ENCODE measurements around the gene PPIE.
"Not testable (repeated sequence)": the region's sequence is repeated elsewhere in the genome, so short reads cannot be mapped to it uniquely, and the experiment has no call there.

Gene PPIE

GRCh38 chr1:39762550-39763540, 24.2 kb downstream of the PPIE start:
- Histone ChIP-seq H3K9me2 (replicated peaks; ENCODE audit: insufficient read depth, low read length) (no peaks in the 10 kb centered on the region), H3K79me2 (ENCODE audit: low read length) (no peaks in the 10 kb centered on the region), H3K27ac (ENCODE audit: low read length) (no peak overlapping the region), H3K4me3 (ENCODE audit: low read length) (no peak overlapping the region), H3K27me3 (replicated peaks; ENCODE audit: insufficient read depth, low read length) (no peaks in the 10 kb centered on the region), H4K20me1 (ENCODE audit: insufficient read depth, low read length) (no peaks in the 10 kb centered on the region), H3K4me1 (ENCODE audit: low read length) (no peaks in the 10 kb centered on the region), H3K36me3 (replicated peaks; ENCODE audit: insufficient read depth, low read length) (peaks cover 3% of the 10 kb centered on the region; the same call in 1 of the 2 replicates), H3F3A (ENCODE audit: insufficient read depth, low read length) (no peaks in the 10 kb centered on the region), H3K9me3 (replicated peaks; ENCODE audit: insufficient read depth, low read length) (no peaks in the 10 kb centered on the region), H3K9ac (ENCODE audit: low read length) (no peak overlapping the region), H3K4me2 (ENCODE audit: low read depth, low read length) (no peak overlapping the region), H2AFZ (ENCODE audit: low read length) (no peak overlapping the region)
- TF ChIP-seq EZH2phosphoT487 (IDR thresholded peaks at IDR 0.05; ENCODE audit: low read length) (no peak), CTCF (IDR thresholded peaks at IDR 0.05; ENCODE audit: low read length) (no peak), EZH2 (optimal IDR thresholded peaks at IDR 0.05; ENCODE audit: low read depth, low read length) (no peak)
- DNase-seq = no peak

- not testable (repeated sequence) for H3K4me3 ChIP-seq (ENCODE audit: low read length); H3K27me3 ChIP-seq (replicated peaks; ENCODE audit: insufficient read depth, low read length); H3K9ac ChIP-seq (ENCODE audit: low read length); H4K20me1 ChIP-seq (ENCODE audit: insufficient read depth, low read length); H2AFZ ChIP-seq (ENCODE audit: low read length); H3K27ac ChIP-seq (ENCODE audit: low read length); H3K9me3 ChIP-seq (replicated peaks; ENCODE audit: insufficient read depth, low read length); H3K79me2 ChIP-seq (ENCODE audit: low read length); H3K36me3 ChIP-seq (replicated peaks; ENCODE audit: insufficient read depth, low read length); H3K9me2 ChIP-seq (replicated peaks; ENCODE audit: insufficient read depth, low read length); H3K4me2 ChIP-seq (ENCODE audit: low read depth, low read length); H3K4me1 ChIP-seq (ENCODE audit: low read length); H3F3A ChIP-seq (ENCODE audit: insufficient read depth, low read length)
- DNase-seq = peak; percentile 21
These were observed 25.1 kb downstream of the PPIE start for GRCh38 chr1:39763619-39764374.

GRCh38 chr1:39764512-39764911, 25.8 kb downstream of the PPIE start:
- H3K9me2 ChIP-seq (replicated peaks; ENCODE audit: insufficient read depth, low read length); H3K9me3 ChIP-seq (replicated peaks; ENCODE audit: insufficient read depth, low read length): not testable (repeated sequence)

GRCh38 chr1:39766466-39766865, 27.8 kb downstream of the PPIE start:
- not testable (repeated sequence) for H3K9me3 ChIP-seq (replicated peaks; ENCODE audit: insufficient read depth, low read length); H4K20me1 ChIP-seq (ENCODE audit: insufficient read depth, low read length); H3K27ac ChIP-seq (ENCODE audit: low read length); H3K79me2 ChIP-seq (ENCODE audit: low read length); H3K4me2 ChIP-seq (ENCODE audit: low read depth, low read length); H3K9me2 ChIP-seq (replicated peaks; ENCODE audit: insufficient read depth, low read length); H3K4me3 ChIP-seq (ENCODE audit: low read length); H3K36me3 ChIP-seq (replicated peaks; ENCODE audit: insufficient read depth, low read length); H3K9ac ChIP-seq (ENCODE audit: low read length); H3K4me1 ChIP-seq (ENCODE audit: low read length); H2AFZ ChIP-seq (ENCODE audit: low read length); H3F3A ChIP-seq (ENCODE audit: insufficient read depth, low read length); H3K27me3 ChIP-seq (replicated peaks; ENCODE audit: insufficient read depth, low read length); DNase-seq

More at GRCh38 chr1:39764512-39764911, 25.8 kb downstream of the PPIE start:
- not testable (repeated sequence) for H3K4me2 ChIP-seq (ENCODE audit: low read depth, low read length); H3K9ac ChIP-seq (ENCODE audit: low read length); H3F3A ChIP-seq (ENCODE audit: insufficient read depth, low read length); H3K4me3 ChIP-seq (ENCODE audit: low read length); H3K79me2 ChIP-seq (ENCODE audit: low read length); H4K20me1 ChIP-seq (ENCODE audit: insufficient read depth, low read length); H2AFZ ChIP-seq (ENCODE audit: low read length); H3K4me1 ChIP-seq (ENCODE audit: low read length); DNase-seq; H3K36me3 ChIP-seq (replicated peaks; ENCODE audit: insufficient read depth, low read length); H3K27ac ChIP-seq (ENCODE audit: low read length); H3K27me3 ChIP-seq (replicated peaks; ENCODE audit: insufficient read depth, low read length)

- not testable (repeated sequence) for H3K4me2 ChIP-seq (ENCODE audit: low read depth, low read length); DNase-seq; H2AFZ ChIP-seq (ENCODE audit: low read length); H3K9ac ChIP-seq (ENCODE audit: low read length); H3F3A ChIP-seq (ENCODE audit: insufficient read depth, low read length); H3K4me1 ChIP-seq (ENCODE audit: low read length); H3K9me2 ChIP-seq (replicated peaks; ENCODE audit: insufficient read depth, low read length); H3K27me3 ChIP-seq (replicated peaks; ENCODE audit: insufficient read depth, low read length); H3K4me3 ChIP-seq (ENCODE audit: low read length); H4K20me1 ChIP-seq (ENCODE audit: insufficient read depth, low read length); H3K27ac ChIP-seq (ENCODE audit: low read length); H3K9me3 ChIP-seq (replicated peaks; ENCODE audit: insufficient read depth, low read length); H3K79me2 ChIP-seq (ENCODE audit: low read length); H3K36me3 ChIP-seq (replicated peaks; ENCODE audit: insufficient read depth, low read length)
These were observed 30.8 kb downstream of the PPIE start for GRCh38 chr1:39769502-39769901.

GRCh38 chr1:39770100-39771021, 31.7 kb downstream of the PPIE start:
- not testable (repeated sequence) for H3K4me1 ChIP-seq (ENCODE audit: low read length); H3K9ac ChIP-seq (ENCODE audit: low read length); H3K4me3 ChIP-seq (ENCODE audit: low read length); H3K9me3 ChIP-seq (replicated peaks; ENCODE audit: insufficient read depth, low read length); H3K27ac ChIP-seq (ENCODE audit: low read length); H3K9me2 ChIP-seq (replicated peaks; ENCODE audit: insufficient read depth, low read length); H2AFZ ChIP-seq (ENCODE audit: low read length); H3K79me2 ChIP-seq (ENCODE audit: low read length); H3K4me2 ChIP-seq (ENCODE audit: low read depth, low read length); DNase-seq; H4K20me1 ChIP-seq (ENCODE audit: insufficient read depth, low read length); H3K27me3 ChIP-seq (replicated peaks; ENCODE audit: insufficient read depth, low read length); H3K36me3 ChIP-seq (replicated peaks; ENCODE audit: insufficient read depth, low read length); H3F3A ChIP-seq (ENCODE audit: insufficient read depth, low read length)

Measured in MM.1S (cell line).